HG02610 (cell line): Measurements from ENCODE around the gene SLX1B.
"Not testable (repeated sequence)": the region's sequence is repeated elsewhere in the genome, so short reads cannot be mapped to it uniquely, and the experiment has no call there.

Experiments
- ATAC-seq: cut with Tn5 transposase; IDR thresholded peaks from one replicate; pipeline ENCODE4 v1.9.1; 2021; ENCODE audit warnings: mild to moderate bottlenecking, moderate library complexity; ENCODE audit not compliant: unreplicated experiment

Gene SLX1B

GRCh38 chr16:29454269-29454668, at the start of gene SLX1B, which contains the start of gene BOLA2:
Gene SLX1B, plus strand, starts transcription at chr16:29454533.
Gene BOLA2, minus strand, starts transcription at chr16:29454351. Its CDS starts 98 bp downstream, at chr16:29454253.
- peak; percentile 88 for ATAC-seq

- ATAC-seq = not testable (repeated sequence)
These were observed 49.1 kb upstream of the SLX1B start for GRCh38 chr16:29405249-29405648.

GRCh38 chr16:29423587-29423986, 30.7 kb upstream of the SLX1B start:
- ATAC-seq = not testable (repeated sequence)

- ATAC-seq = not testable (repeated sequence)
These were observed 28.9 kb upstream of the SLX1B start for GRCh38 chr16:29425390-29425789.

GRCh38 chr16:29453754-29454153, 579 bp upstream of the SLX1B start:
- not testable (repeated sequence) for ATAC-seq

GRCh38 chr16:29454828-29455227, 495 bp downstream of the SLX1B start:
- ATAC-seq = peak; percentile 60

- ATAC-seq = not testable (repeated sequence)
These were observed 3.3 kb downstream of the SLX1B start for GRCh38 chr16:29457660-29458059.

- ATAC-seq = not testable (repeated sequence)
These were observed 5.6 kb downstream of the SLX1B start, which contains the start of gene SULT1A4 for GRCh38 chr16:29459706-29460646. Gene SULT1A4, plus strand, starts transcription at chr16:29459913. Its CDS starts 1,473 bp downstream, at chr16:29461386.

GRCh38 chr16:29460647-29461030, 6.3 kb downstream of the SLX1B start:
- not testable (repeated sequence) for ATAC-seq

GRCh38 chr16:29465985-29466824, 11.9 kb downstream of the SLX1B start:
- ATAC-seq = not testable (repeated sequence)

GRCh38 chr16:29466904-29467303, 12.6 kb downstream of the SLX1B start:
- not testable (repeated sequence) for ATAC-seq

- ATAC-seq = not testable (repeated sequence)
These were observed 13.5 kb downstream of the SLX1B start for GRCh38 chr16:29467654-29468366.

GRCh38 chr16:29469660-29470059, 15.3 kb downstream of the SLX1B start:
- not testable (repeated sequence) for ATAC-seq

GRCh38 chr16:29472065-29472464, 17.7 kb downstream of the SLX1B start:
- ATAC-seq = not testable (repeated sequence)

GRCh38 chr16:29482276-29482675, 27.9 kb downstream of the SLX1B start:
- ATAC-seq = not testable (repeated sequence)

- not testable (repeated sequence) for ATAC-seq
These were observed 52.0 kb downstream of the SLX1B start, which contains the start of gene NPIPB12 for GRCh38 chr16:29506308-29506707. Gene NPIPB12, minus strand, starts transcription at chr16:29506408.
